ENCODE measurements around the gene PROK2.

GRCh38 chr3:71742621-71743020, 42.3 kb downstream of the PROK2 start:
- no peak for TF ChIP-seq CTCF (IDR thresholded peaks at IDR 0.05)
- TF ChIP-seq POLR2A (IDR thresholded peaks at IDR 0.05): no peak

All from lower leg skin (tissue), 3 donors.